Measurements from ENCODE around the gene MSANTD3. TPM values are rescaled to one million over a fixed set of nuclear protein-coding genes. Genes with fewer than 3 reads are reported as not detected.
A peak's percentile ranks its signal among the peaks of the same experiment; 100 is the strongest.
"Not testable (repeated sequence)": the region's sequence is repeated elsewhere in the genome, so short reads cannot be mapped to it uniquely, and the experiment has no call there.

The MSANTD3 gene
- total RNA-seq, 1 donor from 2014 or later: 26.4 TPM

- peak; percentile 86 for DNase-seq (ENCODE audit: extremely low spot score, unreplicated experiment)
- Mint-ChIP-seq H3K27ac (peak overlapping the region; percentile 86), H3K9me3 (peaks cover 4% of the 10 kb centered on the region), H3K27me3 (no peaks in the 10 kb centered on the region), H3K4me1 (ENCODE audit: unreplicated experiment) (no peaks in the 10 kb centered on the region), H3K36me3 (no peaks in the 10 kb centered on the region), H3K4me3 (peak overlapping the region; percentile 91)
- no peak for TF ChIP-seq CTCF (conservative IDR thresholded peaks at IDR 0.05)
Measured at GRCh38 chr9:100411472-100412283, 15.3 kb upstream of the MSANTD3 start.

GRCh38 chr9:100413839-100414420 lies 13.0 kb upstream of the MSANTD3 start:
- DNase-seq (ENCODE audit: extremely low spot score, unreplicated experiment): no peak
- peak overlapping the region; percentile 34 for H3K4me3 Mint-ChIP-seq
- no peak overlapping the region for H3K27ac Mint-ChIP-seq
- H3K27me3 Mint-ChIP-seq: no peaks in the 10 kb centered on the region
- no peak for TF ChIP-seq CTCF (conservative IDR thresholded peaks at IDR 0.05)
- no peaks in the 10 kb centered on the region for H3K4me1 Mint-ChIP-seq (ENCODE audit: unreplicated experiment)
- peaks cover 4% of the 10 kb centered on the region for H3K9me3 Mint-ChIP-seq
- no peaks in the 10 kb centered on the region for H3K36me3 Mint-ChIP-seq

- Mint-ChIP-seq H3K36me3 (no peaks in the 10 kb centered on the region), H3K27ac (no peak overlapping the region), H3K27me3 (peaks cover 7% of the 10 kb centered on the region), H3K4me1 (ENCODE audit: unreplicated experiment) (no peaks in the 10 kb centered on the region), H3K4me3 (no peak overlapping the region), H3K9me3 (no peaks in the 10 kb centered on the region)
- TF ChIP-seq CTCF (conservative IDR thresholded peaks at IDR 0.05): no peak
- DNase-seq (ENCODE audit: extremely low spot score, unreplicated experiment): no peak
Measured at GRCh38 chr9:100417815-100418214, 9.1 kb upstream of the MSANTD3 start.

- Mint-ChIP-seq H3K27ac (no peak overlapping the region), H3K9me3 (no peaks in the 10 kb centered on the region), H3K4me3 (no peak overlapping the region), H3K4me1 (ENCODE audit: unreplicated experiment) (no peaks in the 10 kb centered on the region), H3K36me3 (no peaks in the 10 kb centered on the region), H3K27me3 (peaks cover 7% of the 10 kb centered on the region)
- no peak for DNase-seq (ENCODE audit: extremely low spot score, unreplicated experiment)
- TF ChIP-seq CTCF (conservative IDR thresholded peaks at IDR 0.05): no peak
Measured at GRCh38 chr9:100419166-100419565, 7.8 kb upstream of the MSANTD3 start.

GRCh38 chr9:100421116-100421515 lies 5.8 kb upstream of the MSANTD3 start:
- H3K9me3 Mint-ChIP-seq; H3K27me3 Mint-ChIP-seq; H3K4me1 Mint-ChIP-seq (ENCODE audit: unreplicated experiment); H3K27ac Mint-ChIP-seq; H3K4me3 Mint-ChIP-seq; H3K36me3 Mint-ChIP-seq; DNase-seq (ENCODE audit: extremely low spot score, unreplicated experiment): not testable (repeated sequence)

GRCh38 chr9:100425758-100426157 lies 1.2 kb upstream of the MSANTD3 start:
- H3K4me1 Mint-ChIP-seq (ENCODE audit: unreplicated experiment): peaks cover 38% of the 10 kb centered on the region
- TF ChIP-seq CTCF (conservative IDR thresholded peaks at IDR 0.05): no peak
- no peaks in the 10 kb centered on the region for H3K9me3 Mint-ChIP-seq
- no peaks in the 10 kb centered on the region for H3K27me3 Mint-ChIP-seq
- peak overlapping the region; percentile 99 for H3K4me3 Mint-ChIP-seq
- peak overlapping the region; percentile 100 for H3K27ac Mint-ChIP-seq
- DNase-seq (ENCODE audit: extremely low spot score, unreplicated experiment): no peak
- H3K36me3 Mint-ChIP-seq: peaks cover 7% of the 10 kb centered on the region

Data from type B pancreatic cell (in vitro differentiated cells).